ENCODE results near the gene CCDC68.

CCDC68 gene

GRCh38 chr18:54880395-54881105, 78.7 kb downstream of the CCDC68 start:
- TF ChIP-seq, protein P1, sequence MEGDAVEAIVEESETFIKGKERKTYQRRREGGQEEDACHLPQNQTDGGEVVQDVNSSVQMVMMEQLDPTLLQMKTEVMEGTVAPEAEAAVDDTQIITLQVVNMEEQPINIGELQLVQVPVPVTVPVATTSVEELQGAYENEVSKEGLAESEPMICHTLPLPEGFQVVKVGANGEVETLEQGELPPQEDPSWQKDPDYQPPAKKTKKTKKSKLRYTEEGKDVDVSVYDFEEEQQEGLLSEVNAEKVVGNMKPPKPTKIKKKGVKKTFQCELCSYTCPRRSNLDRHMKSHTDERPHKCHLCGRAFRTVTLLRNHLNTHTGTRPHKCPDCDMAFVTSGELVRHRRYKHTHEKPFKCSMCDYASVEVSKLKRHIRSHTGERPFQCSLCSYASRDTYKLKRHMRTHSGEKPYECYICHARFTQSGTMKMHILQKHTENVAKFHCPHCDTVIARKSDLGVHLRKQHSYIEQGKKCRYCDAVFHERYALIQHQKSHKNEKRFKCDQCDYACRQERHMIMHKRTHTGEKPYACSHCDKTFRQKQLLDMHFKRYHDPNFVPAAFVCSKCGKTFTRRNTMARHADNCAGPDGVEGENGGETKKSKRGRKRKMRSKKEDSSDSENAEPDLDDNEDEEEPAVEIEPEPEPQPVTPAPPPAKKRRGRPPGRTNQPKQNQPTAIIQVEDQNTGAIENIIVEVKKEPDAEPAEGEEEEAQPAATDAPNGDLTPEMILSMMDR (IDR thresholded peaks at IDR 0.05) = no peak

- TF ChIP-seq, protein P1 (IDR thresholded peaks at IDR 0.05) = no peak
These were observed 79.6 kb downstream of the CCDC68 start for GRCh38 chr18:54879691-54880090.

GRCh38 chr18:54878659-54879358, 80.5 kb downstream of the CCDC68 start:
- TF ChIP-seq, protein P1 (IDR thresholded peaks at IDR 0.05) = no peak

GRCh38 chr18:54878159-54878622, 81.1 kb downstream of the CCDC68 start:
- TF ChIP-seq, protein P1 (IDR thresholded peaks at IDR 0.05) = no peak

GRCh38 chr18:54877076-54877475, 82.2 kb downstream of the CCDC68 start:
- TF ChIP-seq, protein P1 (IDR thresholded peaks at IDR 0.05) = no peak

- TF ChIP-seq, protein P1 (IDR thresholded peaks at IDR 0.05) = no peak
These were observed 84.2 kb downstream of the CCDC68 start for GRCh38 chr18:54875063-54875462.

GRCh38 chr18:54873884-54874255, 85.4 kb downstream of the CCDC68 start:
- TF ChIP-seq, protein P1 (IDR thresholded peaks at IDR 0.05) = no peak
